HUES6 (cell line): ENCODE results near the gene MGAT3.
A peak's percentile ranks its signal among the peaks of the same experiment; 100 is the strongest.
"Not testable (repeated sequence)": the region's sequence is repeated elsewhere in the genome, so short reads cannot be mapped to it uniquely, and the experiment has no call there.

Experiments used
- H3K27ac ChIP-seq: 2 replicates; pipeline ENCODE4 v1.7.0; 2013; ENCODE audit warnings: low read depth, mild to moderate bottlenecking, low read length, inconsistent platforms
- H3K27me3 ChIP-seq: 2 replicates; pipeline ENCODE4 v1.6.1; 2013; ENCODE audit warnings: low read length; ENCODE audit not compliant: control insufficient read depth, insufficient read depth
- H3K36me3 ChIP-seq: 2 replicates; pipeline ENCODE4 v1.6.1; 2013; ENCODE audit warnings: low read length; ENCODE audit not compliant: control insufficient read depth, insufficient read depth
- H3K4me1 ChIP-seq: 2 replicates; pipeline ENCODE4 v1.6.1; 2013; ENCODE audit warnings: low read length; ENCODE audit not compliant: control insufficient read depth, insufficient read depth
- H3K4me3 ChIP-seq: 2 replicates; pipeline ENCODE4 v1.5.1; 2013; ENCODE audit warnings: low read depth, low read length
- H3K9ac ChIP-seq: one replicate; pipeline ENCODE4 v1.6.1; 2013; ENCODE audit warnings: mild to moderate bottlenecking, low read length
- H3K9me3 ChIP-seq: 2 replicates; pipeline ENCODE4 v1.6.1; 2013; ENCODE audit warnings: low read depth, low read length; ENCODE audit not compliant: control insufficient read depth, insufficient read depth

Gene MGAT3

GRCh38 chr22:39456522-39457197 lies at the start of gene MGAT3:
Gene MGAT3, plus strand, starts transcription at chr22:39457012. Its CDS starts 30,336 bp downstream, at chr22:39487348.
- Histone ChIP-seq H3K4me3 (peak within 1 kb of the TSS; percentile 60), H3K36me3 (no peaks in the 10 kb centered on the region)

GRCh38 chr22:39408173-39408572 lies 48.6 kb upstream of the MGAT3 start:
- Histone ChIP-seq H3K4me1 (no peaks in the 10 kb centered on the region), H3K27ac (no peak overlapping the region), H3K27me3 (no peaks in the 10 kb centered on the region), H3K36me3 (peaks cover under 1% of the 10 kb centered on the region; the same call in 1 of the 2 replicates), H3K4me3 (no peak overlapping the region), H3K9me3 (no peaks in the 10 kb centered on the region), H3K9ac (no peak overlapping the region)

More at GRCh38 chr22:39456522-39457197, at the start of gene MGAT3:
- H3K27me3 ChIP-seq = peaks cover 25% of the 10 kb centered on the region
- H3K9ac ChIP-seq = peak within 1 kb of the TSS; percentile 18
- H3K4me1 ChIP-seq = peaks cover 38% of the 10 kb centered on the region
- no peak within 1 kb of the TSS for H3K27ac ChIP-seq
- H3K9me3 ChIP-seq = no peaks in the 10 kb centered on the region

- no peak overlapping the region for H3K27ac ChIP-seq
- H3K4me3 ChIP-seq = no peak overlapping the region
- H3K9ac ChIP-seq = no peak overlapping the region
- no peaks in the 10 kb centered on the region for H3K9me3 ChIP-seq
- no peaks in the 10 kb centered on the region for H3K27me3 ChIP-seq
- H3K4me1 ChIP-seq = no peaks in the 10 kb centered on the region
- H3K36me3 ChIP-seq = no peaks in the 10 kb centered on the region
These were observed 48.0 kb upstream of the MGAT3 start for GRCh38 chr22:39408807-39409206.

- H3K4me3 ChIP-seq = no peak overlapping the region
- no peaks in the 10 kb centered on the region for H3K27me3 ChIP-seq
- no peaks in the 10 kb centered on the region for H3K36me3 ChIP-seq
- H3K9me3 ChIP-seq = no peaks in the 10 kb centered on the region
- no peaks in the 10 kb centered on the region for H3K4me1 ChIP-seq
- no peak overlapping the region for H3K9ac ChIP-seq
- no peak overlapping the region for H3K27ac ChIP-seq
These were observed 47.2 kb upstream of the MGAT3 start for GRCh38 chr22:39409516-39410029.

GRCh38 chr22:39410264-39410663 lies 46.5 kb upstream of the MGAT3 start:
- no peak overlapping the region for H3K9ac ChIP-seq
- H3K4me1 ChIP-seq = no peaks in the 10 kb centered on the region
- H3K27me3 ChIP-seq = no peaks in the 10 kb centered on the region
- H3K27ac ChIP-seq = no peak overlapping the region
- no peak overlapping the region for H3K4me3 ChIP-seq
- no peaks in the 10 kb centered on the region for H3K9me3 ChIP-seq
- H3K36me3 ChIP-seq = peaks cover 6% of the 10 kb centered on the region; the same call in 1 of the 2 replicates

GRCh38 chr22:39411828-39412365 lies 44.9 kb upstream of the MGAT3 start:
- peaks cover 21% of the 10 kb centered on the region for H3K36me3 ChIP-seq
- H3K9me3 ChIP-seq, H3K9ac ChIP-seq, H3K27ac ChIP-seq, H3K27me3 ChIP-seq, H3K4me1 ChIP-seq, H3K4me3 ChIP-seq: not testable (repeated sequence)

GRCh38 chr22:39413204-39413603 lies 43.6 kb upstream of the MGAT3 start:
- H3K4me3 ChIP-seq, H3K9ac ChIP-seq, H3K27ac ChIP-seq, H3K9me3 ChIP-seq, H3K27me3 ChIP-seq, H3K4me1 ChIP-seq: not testable (repeated sequence)
- peaks cover 33% of the 10 kb centered on the region for H3K36me3 ChIP-seq

GRCh38 chr22:39414377-39414776 lies 42.4 kb upstream of the MGAT3 start:
- no peak overlapping the region for H3K9ac ChIP-seq
- no peaks in the 10 kb centered on the region for H3K27me3 ChIP-seq
- no peaks in the 10 kb centered on the region for H3K4me1 ChIP-seq
- H3K36me3 ChIP-seq = peaks cover 45% of the 10 kb centered on the region
- no peaks in the 10 kb centered on the region for H3K9me3 ChIP-seq
- H3K4me3 ChIP-seq = no peak overlapping the region
- no peak overlapping the region for H3K27ac ChIP-seq

GRCh38 chr22:39414886-39415285 lies 41.9 kb upstream of the MGAT3 start:
- no peak overlapping the region for H3K27ac ChIP-seq
- H3K9me3 ChIP-seq = no peaks in the 10 kb centered on the region
- no peaks in the 10 kb centered on the region for H3K27me3 ChIP-seq
- no peak overlapping the region for H3K4me3 ChIP-seq
- peaks cover 50% of the 10 kb centered on the region for H3K36me3 ChIP-seq
- no peak overlapping the region for H3K9ac ChIP-seq
- no peaks in the 10 kb centered on the region for H3K4me1 ChIP-seq

GRCh38 chr22:39415506-39415905 lies 41.3 kb upstream of the MGAT3 start:
- no peaks in the 10 kb centered on the region for H3K4me1 ChIP-seq
- H3K36me3 ChIP-seq = peaks cover 56% of the 10 kb centered on the region
- no peaks in the 10 kb centered on the region for H3K27me3 ChIP-seq
- H3K27ac ChIP-seq = no peak overlapping the region
- H3K9ac ChIP-seq = no peak overlapping the region
- H3K4me3 ChIP-seq = no peak overlapping the region
- no peaks in the 10 kb centered on the region for H3K9me3 ChIP-seq

- H3K4me3 ChIP-seq = no peak overlapping the region
- no peak overlapping the region for H3K9ac ChIP-seq
- H3K27me3 ChIP-seq = no peaks in the 10 kb centered on the region
- H3K9me3 ChIP-seq = no peaks in the 10 kb centered on the region
- peaks cover 62% of the 10 kb centered on the region for H3K36me3 ChIP-seq
- no peaks in the 10 kb centered on the region for H3K4me1 ChIP-seq
- no peak overlapping the region for H3K27ac ChIP-seq
These were observed 40.5 kb upstream of the MGAT3 start for GRCh38 chr22:39416319-39416718.
